Neural progenitor cell (in vitro differentiated cells): Measurements from ENCODE around the gene ZNF614. TPM values are rescaled to one million over a fixed set of nuclear protein-coding genes. Genes with fewer than 3 reads are reported as not detected.
A peak's percentile ranks its signal among the peaks of the same experiment; 100 is the strongest.

Source experiments
- DNase-seq: peaks from one replicate; pipeline ENCODE4 v3.0.0-alpha.2; 2016; ENCODE audit warnings: low spot score
- H2AFZ ChIP-seq: fragments of 200-600 bp; sonication (generic); replicated peaks from 2 replicates; pipeline ENCODE4 v1.6.1; 2016; ENCODE audit warnings: antibody characterized with exemption
- H3F3A ChIP-seq: fragments of 200-600 bp; sonication (generic); 2 replicates; pipeline ENCODE4 v1.6.1; 2016; ENCODE audit warnings: antibody characterized with exemption, low read depth
- H3K27ac ChIP-seq: fragments of 200-600 bp; sonication (generic); 2 replicates; pipeline ENCODE4 v1.5.1; 2016; ENCODE audit warnings: mild to moderate bottlenecking
- H3K27me3 ChIP-seq: fragments of 200-600 bp; sonication (generic); 2 replicates; pipeline ENCODE4 v1.6.1; 2016; ENCODE audit warnings: mild to moderate bottlenecking, moderate library complexity
- H3K36me3 ChIP-seq: fragments of 200-600 bp; sonication (generic); 2 replicates; pipeline ENCODE4 v1.5.1; 2016
- H3K4me1 ChIP-seq: fragments of 200-600 bp; sonication (generic); 2 replicates; pipeline ENCODE4 v1.6.1; 2016; ENCODE audit warnings: mixed run types
- H3K4me2 ChIP-seq: fragments of 200-600 bp; sonication (generic); 2 replicates; pipeline ENCODE4 v1.6.1; 2016
- H3K4me3 ChIP-seq: fragments of 200-600 bp; sonication (generic); 2 replicates; pipeline ENCODE4 v1.5.1; 2016
- H3K79me2 ChIP-seq: fragments of 200-600 bp; sonication (generic); 2 replicates; pipeline ENCODE4 v1.6.1; 2016; ENCODE audit warnings: low read depth
- H3K9ac ChIP-seq: fragments of 200-600 bp; sonication (generic); 2 replicates; pipeline ENCODE4 v1.6.1; 2016
- H3K9me3 ChIP-seq: fragments of 200-600 bp; sonication (generic); 2 replicates; pipeline ENCODE4 v1.5.1; 2016; ENCODE audit warnings: low read depth
- H4K20me1 ChIP-seq: fragments of 200-600 bp; sonication (generic); 2 replicates; pipeline ENCODE4 v1.6.1; 2016; ENCODE audit warnings: low read depth
- H3K27ac Mint-ChIP-seq: 3 replicates; pipeline ENCODE4 v1.8.0; 2021; ENCODE audit warnings: mixed read lengths
- H3K27me3 Mint-ChIP-seq: 2 replicates; pipeline ENCODE4 v1.8.0; 2022; ENCODE audit warnings: low read depth, mild to moderate bottlenecking, inconsistent platforms, moderate library complexity, mixed read lengths; ENCODE audit not compliant: insufficient read depth
- H3K36me3 Mint-ChIP-seq: 3 replicates; pipeline ENCODE4 v1.8.0; 2021; ENCODE audit warnings: mixed read lengths
- H3K4me1 Mint-ChIP-seq: 3 replicates; pipeline ENCODE4 v1.8.0; 2021; ENCODE audit warnings: mixed read lengths
- H3K4me3 Mint-ChIP-seq: 3 replicates; pipeline ENCODE4 v1.8.0; 2021; ENCODE audit warnings: mild to moderate bottlenecking, moderate library complexity, mixed read lengths
- H3K9me3 Mint-ChIP-seq: 3 replicates; pipeline ENCODE4 v1.8.0; 2020; ENCODE audit warnings: mixed read lengths
- CTCF ChIP-seq: fragments of 200-600 bp; sonication (generic); IDR thresholded peaks from 2 replicates; pipeline ENCODE4 v1.5.1; 2017; ENCODE audit warnings: antibody characterized with exemption, mild to moderate bottlenecking
- EZH2 ChIP-seq: fragments of 200-600 bp; sonication (generic); IDR thresholded peaks from 2 replicates; pipeline ENCODE4 v1.6.1; 2017; ENCODE audit warnings: antibody characterized with exemption, mild to moderate bottlenecking, moderate library complexity
- EZH2phosphoT487 ChIP-seq: fragments of 200-600 bp; sonication (generic); IDR thresholded peaks from 2 replicates; pipeline ENCODE4 v1.6.1; 2017; ENCODE audit warnings: antibody characterized with exemption
- total RNA-seq: library from RNA; depleted of rRNA; stranded (reverse); fragments of >200 nt; gene quantifications from 2 replicates; pipeline ENCODE4 v1.2.3, GENCODE V29; 2015; ENCODE audit warnings: low replicate concordance

ZNF614 gene
- total RNA-seq, 1 donor from 2014 or later, result 21.5 TPM

DNA sequence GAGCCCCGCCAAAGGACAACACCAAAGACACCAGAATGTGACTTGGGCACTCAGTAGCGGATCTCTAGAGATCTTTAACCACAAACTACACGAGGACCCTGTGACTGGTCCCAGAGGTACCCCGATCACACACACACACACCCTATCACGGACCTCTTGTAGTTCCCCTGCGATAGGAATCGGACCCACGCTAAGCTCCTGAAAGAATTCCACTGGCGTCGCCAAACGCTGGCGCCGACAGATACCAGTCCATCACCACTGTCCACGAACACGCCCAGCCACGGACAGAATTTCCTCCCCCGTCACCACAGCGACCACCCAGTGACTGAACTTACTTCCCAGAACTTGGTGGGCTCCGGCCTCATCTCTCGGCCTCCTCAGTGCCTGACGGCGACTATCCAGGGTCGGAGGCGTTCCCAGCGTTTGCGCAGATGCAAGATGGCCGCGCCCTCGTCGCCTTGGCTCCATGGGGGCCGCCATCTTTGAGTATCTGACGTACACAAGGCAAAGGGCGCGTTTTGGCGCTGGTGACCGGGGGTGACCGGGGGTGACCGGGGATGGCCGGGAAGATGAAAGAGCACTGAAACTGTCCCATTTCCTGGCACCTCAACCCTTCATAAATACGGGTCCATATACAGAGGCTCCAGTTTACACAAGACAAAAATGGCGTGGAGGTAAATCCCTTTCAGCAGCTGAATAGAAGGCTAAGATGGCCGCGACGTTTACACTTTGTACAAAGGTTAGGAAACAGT lies 20.2 kb downstream of the ZNF614 start, which contains the start of gene ZNF615:
ZNF615 (minus strand) TSS at position 406 of the 752 bp plus-strand sequence. CDS start 4,500 bp downstream, outside the sequence.
- Histone ChIP-seq H3K27me3 (no peaks in the 10 kb centered on the region), H4K20me1 (no peaks in the 10 kb centered on the region), H3K9ac (peak within 1 kb of the TSS; percentile 60), H3K4me3 (peak within 1 kb of the TSS; percentile 87), H3K36me3 (no peaks in the 10 kb centered on the region), H3K79me2 (peaks cover 28% of the 10 kb centered on the region), H3K9me3 (peaks cover 7% of the 10 kb centered on the region), H3F3A (no peaks in the 10 kb centered on the region), H3K4me1 (no peaks in the 10 kb centered on the region), H3K27ac (no peak within 1 kb of the TSS), H3K4me2 (peak within 1 kb of the TSS; percentile 82), H2AFZ (peak within 1 kb of the TSS; percentile 100)
- H3K4me1 Mint-ChIP-seq, result peaks cover 16% of the 10 kb centered on the region
- no peak for TF ChIP-seq CTCF
- no peak for TF ChIP-seq EZH2phosphoT487
- peak; percentile 49 for TF ChIP-seq EZH2
- H3K27ac Mint-ChIP-seq, result peak within 1 kb of the TSS; percentile 99
- H3K4me3 Mint-ChIP-seq, result peak within 1 kb of the TSS; percentile 98
- peaks cover 4% of the 10 kb centered on the region for H3K27me3 Mint-ChIP-seq
- peaks cover 71% of the 10 kb centered on the region for H3K9me3 Mint-ChIP-seq
- H3K36me3 Mint-ChIP-seq, result peaks cover 34% of the 10 kb centered on the region
- peak; percentile 96 for DNase-seq

GRCh38 chr19:52007451-52007805 lies 20.8 kb downstream of the ZNF614 start:
- Histone ChIP-seq H3K4me1 (no peaks in the 10 kb centered on the region), H3K36me3 (no peaks in the 10 kb centered on the region), H3K4me3 (peak overlapping the region; percentile 87), H3K79me2 (peaks cover 28% of the 10 kb centered on the region), H3K9me3 (peaks cover 7% of the 10 kb centered on the region), H4K20me1 (no peaks in the 10 kb centered on the region), H2AFZ (peak overlapping the region; percentile 100), H3F3A (no peaks in the 10 kb centered on the region), H3K9ac (peak overlapping the region; percentile 60), H3K27me3 (no peaks in the 10 kb centered on the region), H3K4me2 (peak overlapping the region; percentile 82), H3K27ac (no peak overlapping the region)
- H3K27ac Mint-ChIP-seq, result peak overlapping the region; percentile 99
- H3K27me3 Mint-ChIP-seq, result peaks cover 4% of the 10 kb centered on the region
- peaks cover 16% of the 10 kb centered on the region for H3K4me1 Mint-ChIP-seq
- DNase-seq, result peak; percentile 53
- TF ChIP-seq CTCF, result no peak
- TF ChIP-seq EZH2phosphoT487, result no peak
- TF ChIP-seq EZH2, result no peak
- peaks cover 70% of the 10 kb centered on the region for H3K9me3 Mint-ChIP-seq
- H3K36me3 Mint-ChIP-seq, result peaks cover 29% of the 10 kb centered on the region
- H3K4me3 Mint-ChIP-seq, result peak overlapping the region; percentile 98

DNA sequence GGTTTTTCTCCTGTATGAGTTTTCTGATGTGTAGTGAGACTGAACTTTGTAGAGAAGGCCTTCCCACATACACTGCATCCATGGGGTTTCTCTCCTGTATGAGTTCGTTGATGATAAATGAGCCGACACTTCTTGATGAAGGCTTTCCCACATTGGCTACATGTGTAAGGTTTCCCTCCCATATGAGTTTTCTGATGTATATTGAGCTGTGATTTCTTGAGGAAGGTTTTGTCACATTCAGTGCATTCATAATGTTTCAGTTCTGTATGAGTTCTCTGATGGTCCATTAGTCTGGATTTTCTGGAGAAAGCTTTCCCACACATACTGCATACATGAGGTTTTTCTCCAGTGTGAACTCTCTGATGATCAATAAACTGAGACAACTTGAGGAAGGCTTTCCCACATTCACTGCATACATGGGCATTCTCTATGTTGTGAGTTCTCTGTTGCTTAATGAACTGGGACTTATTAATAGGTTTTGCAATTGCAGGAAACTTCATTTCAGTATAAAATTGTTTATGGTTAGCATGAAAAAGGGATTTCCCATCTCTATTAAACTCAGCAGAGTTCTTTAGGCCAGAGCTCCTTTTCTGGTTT lies 34.0 kb downstream of the ZNF614 start:
- DNase-seq, result no peak
- Mint-ChIP-seq H3K27ac (no peak overlapping the region), H3K36me3 (peaks cover 75% of the 10 kb centered on the region), H3K4me1 (no peaks in the 10 kb centered on the region), H3K4me3 (no peak overlapping the region), H3K27me3 (no peaks in the 10 kb centered on the region), H3K9me3 (peaks cover 81% of the 10 kb centered on the region)
- no peak overlapping the region for H3K4me2 ChIP-seq
- TF ChIP-seq EZH2 (no peak), CTCF (no peak), EZH2phosphoT487 (no peak)
- no peak overlapping the region for H3K9ac ChIP-seq
- H3K27me3 ChIP-seq, result no peaks in the 10 kb centered on the region
- H3K79me2 ChIP-seq, result no peaks in the 10 kb centered on the region
- H2AFZ ChIP-seq, result no peak overlapping the region
- no peaks in the 10 kb centered on the region for H4K20me1 ChIP-seq
- H3K4me3 ChIP-seq, result no peak overlapping the region
- peaks cover 63% of the 10 kb centered on the region for H3K9me3 ChIP-seq
- H3K36me3 ChIP-seq, result peaks cover 57% of the 10 kb centered on the region
- no peaks in the 10 kb centered on the region for H3F3A ChIP-seq
- H3K4me1 ChIP-seq, result no peaks in the 10 kb centered on the region
- no peak overlapping the region for H3K27ac ChIP-seq
